Medulla oblongata (tissue), 1 donor: ENCODE results near the gene PTPN11.
"Not testable (repeated sequence)": the region's sequence is repeated elsewhere in the genome, so short reads cannot be mapped to it uniquely, and the experiment has no call there.

ENCODE experiments used
- DNase-seq: peaks from one replicate; pipeline ENCODE4 v3.0.0-alpha.2; 2015; ENCODE audit errors: extremely low spot score

The PTPN11 gene

DNA sequence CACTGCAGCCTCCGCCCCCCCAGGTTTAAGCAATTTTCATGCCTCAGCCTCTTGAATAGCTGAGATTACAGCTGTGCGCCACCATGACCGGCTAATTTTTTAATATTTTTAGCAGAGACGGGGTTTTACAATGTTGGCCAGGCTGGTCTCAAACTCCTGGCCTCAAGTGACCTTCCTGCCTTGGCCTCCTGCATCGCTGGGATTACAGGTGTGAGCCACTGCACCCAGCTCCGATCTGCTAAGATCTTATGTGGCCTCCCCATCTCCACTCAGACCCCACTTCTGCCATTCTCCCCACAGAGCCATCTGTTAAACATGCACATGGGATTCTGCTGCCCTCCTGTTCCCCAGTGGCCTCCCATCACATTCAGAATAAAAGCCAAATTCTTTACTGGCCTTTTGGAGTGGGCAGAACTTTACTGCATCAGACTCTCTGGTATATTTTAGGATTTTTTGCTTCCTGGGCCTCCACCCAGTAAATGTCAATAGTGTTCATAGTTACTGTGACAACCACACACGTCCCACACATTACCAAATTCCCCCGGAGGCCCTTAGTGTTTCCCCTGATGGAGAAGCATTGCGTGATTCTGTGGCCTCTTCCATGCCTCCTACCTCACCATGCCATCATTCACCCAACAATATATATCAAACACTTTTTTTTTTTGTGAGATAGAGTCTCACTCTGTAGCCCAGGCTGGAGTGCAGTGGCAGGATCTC, 96.3 kb downstream of the PTPN11 start:
- DNase-seq = no peak

GRCh38 chr12:112515868-112516267, 97.1 kb downstream of the PTPN11 start:
- no peak for DNase-seq

DNA sequence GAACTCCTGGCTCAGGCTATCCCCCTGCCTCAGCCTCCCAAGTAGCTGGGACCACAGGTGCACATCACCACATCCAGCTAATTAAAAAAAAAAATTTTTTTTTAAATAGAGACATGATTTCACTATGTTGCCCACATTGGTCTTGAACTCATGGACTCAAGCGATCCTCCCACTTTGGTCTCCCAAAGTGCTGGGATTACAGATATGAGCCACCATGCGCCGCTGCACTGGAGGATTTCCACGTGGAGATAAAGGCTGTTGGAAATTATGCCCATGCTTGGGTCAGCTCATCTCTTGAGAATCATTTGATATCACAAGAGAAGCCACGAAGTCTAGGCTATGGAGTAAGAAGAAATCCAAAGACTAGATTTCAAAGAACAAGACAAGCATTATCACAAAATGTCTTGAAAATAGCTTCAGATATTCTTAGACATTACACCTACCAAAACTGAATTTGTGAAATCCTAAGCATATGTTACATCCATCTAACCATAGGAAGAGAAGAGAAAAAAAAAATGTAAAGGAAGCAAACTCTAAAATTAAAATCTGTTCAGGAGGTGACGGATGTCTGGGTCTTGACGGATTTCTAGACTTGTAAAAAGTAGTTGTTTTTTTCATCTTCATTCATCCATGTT, 99.1 kb downstream of the PTPN11 start:
- no peak for DNase-seq

DNA sequence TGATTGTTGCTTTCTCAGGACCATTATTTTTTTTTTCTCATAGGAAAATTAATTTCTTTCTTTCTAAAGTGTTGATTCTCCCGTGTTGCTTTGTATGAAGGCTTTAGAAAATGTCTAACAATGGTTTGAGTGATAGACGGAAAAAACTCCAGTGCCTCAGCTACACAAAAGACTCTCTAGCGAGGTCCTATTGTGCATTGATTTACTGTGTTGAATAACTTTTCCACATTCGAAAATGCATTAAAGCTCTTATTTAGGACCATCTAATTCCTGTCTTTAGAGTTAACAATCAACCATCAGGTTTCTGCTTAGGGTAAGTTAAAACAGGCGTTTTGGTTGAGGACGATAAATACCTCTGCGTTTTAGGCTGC, 99.6 kb downstream of the PTPN11 start:
- DNase-seq = peak; percentile 75

GRCh38 chr12:112519841-112520340, 101.1 kb downstream of the PTPN11 start:
- not testable (repeated sequence) for DNase-seq

DNA sequence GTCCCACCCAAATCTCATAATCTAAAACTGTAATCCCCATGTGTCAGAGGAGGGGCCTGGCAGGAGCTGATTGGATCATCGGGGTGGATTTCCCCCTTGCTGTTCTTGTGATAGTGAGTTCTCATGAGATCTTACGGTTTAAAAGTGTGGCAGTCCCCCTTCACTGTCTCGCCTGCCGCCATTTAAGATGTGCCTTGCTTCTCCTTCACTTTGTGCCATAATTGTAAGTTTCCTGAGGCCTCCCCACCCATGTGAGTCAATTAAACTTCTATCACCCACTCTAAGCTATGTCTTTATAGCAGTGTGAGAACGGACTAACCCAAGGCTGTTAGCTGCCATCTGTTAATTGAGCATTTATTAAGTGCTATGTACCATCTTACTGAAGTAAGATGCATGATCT, 105.1 kb downstream of the PTPN11 start:
- DNase-seq = no peak

GRCh38 chr12:112524269-112524668, 105.5 kb downstream of the PTPN11 start:
- no peak for DNase-seq

- no peak for DNase-seq
Measured at GRCh38 chr12:112524676-112525425, 106.1 kb downstream of the PTPN11 start.

- no peak for DNase-seq
Measured at GRCh38 chr12:112525426-112525809, 106.7 kb downstream of the PTPN11 start.

GRCh38 chr12:112527082-112527481, 108.3 kb downstream of the PTPN11 start:
- DNase-seq = no peak

DNA sequence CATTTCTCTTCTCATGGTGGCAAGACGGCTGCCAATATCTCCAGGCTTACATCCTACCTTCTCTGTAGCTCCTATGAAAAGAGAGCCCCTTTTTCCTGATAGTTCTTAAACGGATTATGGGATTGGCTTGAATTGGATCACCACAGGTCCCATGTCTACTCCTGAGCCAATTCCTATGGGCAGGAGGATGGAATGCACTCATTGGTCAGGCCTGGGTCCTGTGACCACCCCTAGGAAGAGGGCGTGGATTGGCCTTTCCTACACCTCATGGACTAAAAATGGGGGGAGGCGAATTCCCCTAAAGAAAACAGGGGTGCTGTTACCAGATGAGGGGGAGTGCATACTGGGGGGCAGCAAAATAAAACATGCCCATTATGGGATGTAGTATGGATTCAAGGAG, 108.8 kb downstream of the PTPN11 start:
- no peak for DNase-seq

DNA sequence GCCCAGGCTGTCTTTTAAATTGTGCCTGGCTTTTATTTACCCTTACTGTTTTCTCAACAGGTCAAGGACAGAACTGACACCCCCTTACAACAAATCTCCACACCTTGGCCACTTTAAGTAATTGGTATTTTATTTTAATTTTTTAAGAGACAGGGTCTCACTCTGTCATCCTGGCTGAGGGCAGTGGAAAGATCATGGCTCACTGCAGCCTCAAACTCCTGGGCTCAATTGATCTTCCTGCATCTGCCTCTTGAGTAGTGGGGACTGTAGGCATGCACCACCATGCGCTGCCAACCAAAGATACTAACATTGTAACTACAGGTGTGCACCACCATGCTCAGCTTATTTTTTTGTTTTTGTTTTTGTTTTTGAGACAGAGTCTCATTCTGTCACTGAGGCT, 109.8 kb downstream of the PTPN11 start:
- DNase-seq = no peak

DNA sequence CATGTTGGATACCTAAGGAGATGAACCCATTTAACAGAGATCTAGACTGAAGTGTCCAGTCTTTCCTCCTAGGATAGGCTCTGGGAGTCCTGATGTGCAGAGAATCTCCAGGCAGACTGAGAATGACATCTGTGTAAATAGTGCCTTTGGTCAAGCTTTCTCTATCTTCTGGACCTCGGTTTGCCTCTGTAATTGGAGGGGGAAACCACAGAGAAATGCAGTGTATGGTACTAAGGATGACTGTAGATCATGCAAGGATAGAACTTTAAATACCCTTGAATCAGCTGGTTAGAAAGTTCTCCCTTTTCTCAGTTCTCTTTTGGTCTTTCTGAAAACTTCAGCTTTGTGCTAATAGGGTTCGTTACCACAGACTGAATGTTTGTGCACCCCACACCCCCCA, 112.2 kb downstream of the PTPN11 start:
- DNase-seq = no peak

- DNase-seq = no peak
Measured at GRCh38 chr12:112532106-112532505, 113.4 kb downstream of the PTPN11 start.

DNA sequence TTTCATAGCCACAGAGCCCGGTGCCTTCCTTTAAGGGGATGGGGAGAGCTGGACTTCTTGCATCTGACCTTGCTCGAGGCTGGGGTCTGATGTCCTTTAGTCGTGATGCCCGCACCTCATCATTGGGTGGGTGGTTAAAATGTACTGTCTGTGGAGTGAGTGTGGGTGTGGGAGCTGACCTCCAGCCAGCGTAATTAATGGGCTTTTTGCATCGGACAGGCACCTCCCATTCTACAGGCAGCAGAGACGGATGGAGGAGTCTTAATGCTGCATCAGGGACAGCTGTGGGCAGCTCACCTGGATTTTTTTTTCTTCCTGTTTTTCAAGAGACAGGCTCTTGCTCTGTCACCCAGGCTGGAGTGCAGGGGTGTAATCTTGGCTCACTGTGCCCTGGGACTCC, 114.8 kb downstream of the PTPN11 start:
- DNase-seq = no peak

GRCh38 chr12:112535017-112535416, 116.3 kb downstream of the PTPN11 start:
- DNase-seq = no peak

DNA sequence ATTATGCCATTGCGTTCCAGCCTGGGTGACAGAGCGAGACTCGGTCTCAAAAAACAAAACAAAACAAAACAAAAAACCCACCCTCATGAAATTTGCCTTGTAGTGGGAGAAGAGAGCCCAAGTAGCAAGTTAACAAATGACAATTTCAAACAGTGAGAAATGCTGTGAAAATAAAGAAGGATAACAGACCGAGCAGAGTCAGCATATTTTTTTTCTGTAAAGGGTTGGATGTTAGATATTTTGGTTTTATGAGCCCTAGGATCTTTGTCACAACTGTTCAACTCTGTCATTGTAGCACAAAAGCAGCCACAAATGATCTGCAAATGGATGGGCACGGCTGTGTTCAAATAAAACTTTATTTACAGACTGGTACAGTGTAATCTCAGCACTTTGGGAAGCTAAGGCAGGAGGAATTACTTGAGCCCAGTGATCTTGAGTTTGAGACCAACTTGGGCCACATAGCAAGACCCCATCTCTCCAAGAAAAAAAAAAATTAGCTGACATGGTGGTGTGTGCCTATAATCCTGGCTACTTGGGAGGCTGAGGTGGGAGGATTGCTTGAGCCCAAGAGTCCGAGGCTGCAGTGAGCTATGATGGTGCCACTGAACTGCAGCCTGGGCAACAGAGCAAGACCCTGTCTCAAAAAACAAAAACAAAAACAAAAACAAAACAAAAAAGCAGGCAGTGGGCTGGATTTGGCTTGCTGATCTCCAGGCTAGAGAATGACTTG, 117.1 kb downstream of the PTPN11 start:
- DNase-seq = no peak

GRCh38 chr12:112536367-112536730, 117.6 kb downstream of the PTPN11 start:
- no peak for DNase-seq

- DNase-seq = no peak
Measured at GRCh38 chr12:112537710-112538396, 119.1 kb downstream of the PTPN11 start.

- no peak for DNase-seq
Measured at GRCh38 chr12:112538740-112539139, 120.0 kb downstream of the PTPN11 start.

DNA sequence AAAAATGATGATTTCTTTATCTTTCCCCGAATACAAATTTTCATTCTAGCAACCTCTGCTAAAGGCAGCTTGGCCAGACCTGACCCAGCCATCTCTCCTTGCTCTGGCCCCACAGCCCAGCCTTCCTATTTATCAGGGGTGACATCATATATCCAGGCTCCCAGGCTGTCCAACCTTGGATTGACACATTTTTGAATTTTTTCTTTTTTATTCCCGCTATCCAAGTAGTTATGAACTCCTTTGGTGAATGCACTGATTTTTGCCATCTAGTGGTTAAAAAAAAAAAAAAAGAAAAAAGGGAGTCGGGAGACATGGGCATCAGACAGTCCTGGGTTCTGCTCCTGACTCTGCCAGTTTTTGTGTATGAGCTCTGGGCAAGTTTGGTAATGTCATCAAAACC, 120.5 kb downstream of the PTPN11 start:
- no peak for DNase-seq

DNA sequence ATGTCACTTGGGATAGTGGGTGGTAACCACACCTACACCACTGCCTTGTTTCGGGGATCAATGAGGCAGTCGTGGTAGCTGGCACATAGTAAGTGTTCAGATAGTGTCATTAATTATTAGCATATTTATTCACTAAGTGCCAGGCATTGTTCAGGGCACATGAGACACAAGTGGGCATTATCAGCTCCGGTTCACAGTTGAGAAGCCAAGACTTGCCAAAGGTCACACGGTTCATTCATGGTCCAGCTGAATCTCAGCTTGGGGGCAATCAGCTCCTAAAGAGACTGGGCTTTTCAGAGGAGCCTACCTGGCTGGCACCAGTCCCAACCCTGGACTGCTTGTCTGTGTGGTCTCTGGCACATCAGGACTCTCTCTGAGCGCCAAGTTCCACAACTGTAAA, 121.3 kb downstream of the PTPN11 start:
- DNase-seq = no peak
